ENCODE data around the gene PLEKHA7. TPM values are rescaled to one million over a fixed set of nuclear protein-coding genes. Genes with fewer than 3 reads are reported as not detected.

PLEKHA7 gene
- total and polyA plus RNA-seq, 2 of the 8 experiments (the other 6 are each of a cell fraction or from before 2014, with no cell fraction given): 11.4 to 25.6 TPM

DNA sequence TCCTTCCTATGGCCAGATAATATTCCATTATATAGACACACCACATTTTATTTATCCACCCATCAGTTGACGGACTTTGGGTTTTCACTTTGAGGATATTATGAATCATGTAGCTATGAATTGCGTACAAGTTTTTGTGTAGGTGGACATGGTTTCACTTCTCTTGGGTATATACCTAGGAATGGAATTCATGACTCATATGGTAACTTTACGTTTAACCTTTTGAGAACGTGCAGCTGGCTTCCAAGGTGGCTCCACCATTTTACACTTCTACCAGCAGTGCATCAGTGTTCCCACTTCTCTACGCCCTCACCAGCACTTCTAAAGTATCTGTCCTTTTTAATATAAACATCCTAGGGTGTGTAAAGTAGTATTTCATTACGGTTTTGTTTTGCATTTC, 112.0 kb downstream of the PLEKHA7 start (continued):
- TF ChIP-seq, protein P1, sequence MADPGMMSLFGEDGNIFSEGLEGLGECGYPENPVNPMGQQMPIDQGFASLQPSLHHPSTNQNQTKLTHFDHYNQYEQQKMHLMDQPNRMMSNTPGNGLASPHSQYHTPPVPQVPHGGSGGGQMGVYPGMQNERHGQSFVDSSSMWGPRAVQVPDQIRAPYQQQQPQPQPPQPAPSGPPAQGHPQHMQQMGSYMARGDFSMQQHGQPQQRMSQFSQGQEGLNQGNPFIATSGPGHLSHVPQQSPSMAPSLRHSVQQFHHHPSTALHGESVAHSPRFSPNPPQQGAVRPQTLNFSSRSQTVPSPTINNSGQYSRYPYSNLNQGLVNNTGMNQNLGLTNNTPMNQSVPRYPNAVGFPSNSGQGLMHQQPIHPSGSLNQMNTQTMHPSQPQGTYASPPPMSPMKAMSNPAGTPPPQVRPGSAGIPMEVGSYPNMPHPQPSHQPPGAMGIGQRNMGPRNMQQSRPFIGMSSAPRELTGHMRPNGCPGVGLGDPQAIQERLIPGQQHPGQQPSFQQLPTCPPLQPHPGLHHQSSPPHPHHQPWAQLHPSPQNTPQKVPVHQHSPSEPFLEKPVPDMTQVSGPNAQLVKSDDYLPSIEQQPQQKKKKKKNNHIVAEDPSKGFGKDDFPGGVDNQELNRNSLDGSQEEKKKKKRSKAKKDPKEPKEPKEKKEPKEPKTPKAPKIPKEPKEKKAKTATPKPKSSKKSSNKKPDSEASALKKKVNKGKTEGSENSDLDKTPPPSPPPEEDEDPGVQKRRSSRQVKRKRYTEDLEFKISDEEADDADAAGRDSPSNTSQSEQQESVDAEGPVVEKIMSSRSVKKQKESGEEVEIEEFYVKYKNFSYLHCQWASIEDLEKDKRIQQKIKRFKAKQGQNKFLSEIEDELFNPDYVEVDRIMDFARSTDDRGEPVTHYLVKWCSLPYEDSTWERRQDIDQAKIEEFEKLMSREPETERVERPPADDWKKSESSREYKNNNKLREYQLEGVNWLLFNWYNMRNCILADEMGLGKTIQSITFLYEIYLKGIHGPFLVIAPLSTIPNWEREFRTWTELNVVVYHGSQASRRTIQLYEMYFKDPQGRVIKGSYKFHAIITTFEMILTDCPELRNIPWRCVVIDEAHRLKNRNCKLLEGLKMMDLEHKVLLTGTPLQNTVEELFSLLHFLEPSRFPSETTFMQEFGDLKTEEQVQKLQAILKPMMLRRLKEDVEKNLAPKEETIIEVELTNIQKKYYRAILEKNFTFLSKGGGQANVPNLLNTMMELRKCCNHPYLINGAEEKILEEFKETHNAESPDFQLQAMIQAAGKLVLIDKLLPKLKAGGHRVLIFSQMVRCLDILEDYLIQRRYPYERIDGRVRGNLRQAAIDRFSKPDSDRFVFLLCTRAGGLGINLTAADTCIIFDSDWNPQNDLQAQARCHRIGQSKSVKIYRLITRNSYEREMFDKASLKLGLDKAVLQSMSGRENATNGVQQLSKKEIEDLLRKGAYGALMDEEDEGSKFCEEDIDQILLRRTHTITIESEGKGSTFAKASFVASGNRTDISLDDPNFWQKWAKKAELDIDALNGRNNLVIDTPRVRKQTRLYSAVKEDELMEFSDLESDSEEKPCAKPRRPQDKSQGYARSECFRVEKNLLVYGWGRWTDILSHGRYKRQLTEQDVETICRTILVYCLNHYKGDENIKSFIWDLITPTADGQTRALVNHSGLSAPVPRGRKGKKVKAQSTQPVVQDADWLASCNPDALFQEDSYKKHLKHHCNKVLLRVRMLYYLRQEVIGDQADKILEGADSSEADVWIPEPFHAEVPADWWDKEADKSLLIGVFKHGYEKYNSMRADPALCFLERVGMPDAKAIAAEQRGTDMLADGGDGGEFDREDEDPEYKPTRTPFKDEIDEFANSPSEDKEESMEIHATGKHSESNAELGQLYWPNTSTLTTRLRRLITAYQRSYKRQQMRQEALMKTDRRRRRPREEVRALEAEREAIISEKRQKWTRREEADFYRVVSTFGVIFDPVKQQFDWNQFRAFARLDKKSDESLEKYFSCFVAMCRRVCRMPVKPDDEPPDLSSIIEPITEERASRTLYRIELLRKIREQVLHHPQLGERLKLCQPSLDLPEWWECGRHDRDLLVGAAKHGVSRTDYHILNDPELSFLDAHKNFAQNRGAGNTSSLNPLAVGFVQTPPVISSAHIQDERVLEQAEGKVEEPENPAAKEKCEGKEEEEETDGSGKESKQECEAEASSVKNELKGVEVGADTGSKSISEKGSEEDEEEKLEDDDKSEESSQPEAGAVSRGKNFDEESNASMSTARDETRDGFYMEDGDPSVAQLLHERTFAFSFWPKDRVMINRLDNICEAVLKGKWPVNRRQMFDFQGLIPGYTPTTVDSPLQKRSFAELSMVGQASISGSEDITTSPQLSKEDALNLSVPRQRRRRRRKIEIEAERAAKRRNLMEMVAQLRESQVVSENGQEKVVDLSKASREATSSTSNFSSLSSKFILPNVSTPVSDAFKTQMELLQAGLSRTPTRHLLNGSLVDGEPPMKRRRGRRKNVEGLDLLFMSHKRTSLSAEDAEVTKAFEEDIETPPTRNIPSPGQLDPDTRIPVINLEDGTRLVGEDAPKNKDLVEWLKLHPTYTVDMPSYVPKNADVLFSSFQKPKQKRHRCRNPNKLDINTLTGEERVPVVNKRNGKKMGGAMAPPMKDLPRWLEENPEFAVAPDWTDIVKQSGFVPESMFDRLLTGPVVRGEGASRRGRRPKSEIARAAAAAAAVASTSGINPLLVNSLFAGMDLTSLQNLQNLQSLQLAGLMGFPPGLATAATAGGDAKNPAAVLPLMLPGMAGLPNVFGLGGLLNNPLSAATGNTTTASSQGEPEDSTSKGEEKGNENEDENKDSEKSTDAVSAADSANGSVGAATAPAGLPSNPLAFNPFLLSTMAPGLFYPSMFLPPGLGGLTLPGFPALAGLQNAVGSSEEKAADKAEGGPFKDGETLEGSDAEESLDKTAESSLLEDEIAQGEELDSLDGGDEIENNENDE (IDR thresholded peaks at IDR 0.05; ENCODE audit: insufficient replicate concordance, low read length): no peak
- TF ChIP-seq NANOG (IDR thresholded peaks at IDR 0.05; ENCODE audit: insufficient read depth, low read depth, low read length, poor library complexity, severe bottlenecking): no peak
- TF ChIP-seq JUND (IDR thresholded peaks at IDR 0.05; ENCODE audit: low read length): no peak
- TF ChIP-seq SAP30 (IDR thresholded peaks at IDR 0.05; ENCODE audit: insufficient read depth, insufficient replicate concordance, low read length): no peak
- no peak for TF ChIP-seq CHD1 (IDR thresholded peaks at IDR 0.05; ENCODE audit: low read depth, low read length)
- TF ChIP-seq SP2 (IDR thresholded peaks at IDR 0.05; ENCODE audit: low read length): no peak
- no peak for TF ChIP-seq MAFK (IDR thresholded peaks at IDR 0.05; ENCODE audit: low read depth, low read length)
